H9 (cell line): ENCODE data around the gene ITGA2. TPM values are rescaled to one million over a fixed set of nuclear protein-coding genes. Genes with fewer than 3 reads are reported as not detected.

Source experiments
- DNase-seq: peaks from one replicate; pipeline ENCODE4 v3.0.0-alpha.2; 2017
- H2AFZ ChIP-seq: one replicate; pipeline ENCODE4 v1.6.1; 2013; ENCODE audit warnings: mild to moderate bottlenecking, low read length, control low read depth, moderate library complexity
- H2AK5ac ChIP-seq: 2 replicates; pipeline ENCODE4 v1.6.1; 2013; ENCODE audit warnings: low read length, control low read depth, mixed read lengths; ENCODE audit not compliant: insufficient read length
- H2BK120ac ChIP-seq: one replicate; pipeline ENCODE4 v1.6.1; 2013; ENCODE audit warnings: low read depth, mild to moderate bottlenecking, low read length, control low read depth, inconsistent platforms; ENCODE audit not compliant: poor library complexity, severe bottlenecking
- H2BK12ac ChIP-seq: 2 replicates; pipeline ENCODE4 v1.6.1; 2013; ENCODE audit warnings: low read length, control low read depth, mixed read lengths, low read depth; ENCODE audit not compliant: insufficient read length
- H2BK15ac ChIP-seq: 2 replicates; pipeline ENCODE4 v1.6.1; 2013; ENCODE audit warnings: low read depth, low read length, control low read depth
- H2BK20ac ChIP-seq: one replicate; pipeline ENCODE4 v1.6.1; 2013; ENCODE audit warnings: low read depth, mild to moderate bottlenecking, low read length, control low read depth, inconsistent platforms; ENCODE audit not compliant: poor library complexity, severe bottlenecking
- H2BK5ac ChIP-seq: 2 replicates; pipeline ENCODE4 v1.6.1; 2013; ENCODE audit warnings: low read length, control low read depth, mixed read lengths; ENCODE audit not compliant: insufficient read length
- H3K14ac ChIP-seq: 2 replicates; pipeline ENCODE4 v1.6.1; 2013; ENCODE audit warnings: low read length, control low read depth; ENCODE audit not compliant: insufficient read depth
- H3K18ac ChIP-seq: 2 replicates; pipeline ENCODE4 v1.6.1; 2013; ENCODE audit warnings: low read depth, mild to moderate bottlenecking, mixed read lengths, low read length, control low read depth; ENCODE audit not compliant: insufficient read length
- H3K23ac ChIP-seq: 2 replicates; pipeline ENCODE4 v1.6.1; 2013; ENCODE audit warnings: low read length, control low read depth, mixed read lengths, low read depth; ENCODE audit not compliant: insufficient read length
- H3K23me2 ChIP-seq: 2 replicates; pipeline ENCODE4 v1.6.1; 2013; ENCODE audit warnings: low read depth, mild to moderate bottlenecking, mixed read lengths, low read length, control low read depth; ENCODE audit not compliant: insufficient read length, poor library complexity, severe bottlenecking
- H3K27ac ChIP-seq: 2 replicates; pipeline ENCODE4 v1.5.1; 2013; ENCODE audit warnings: low read length, control low read depth, mixed read lengths, low read depth; ENCODE audit not compliant: insufficient read length
- H3K27me3 ChIP-seq: 2 replicates; pipeline ENCODE4 v1.6.1; 2013; ENCODE audit warnings: low read length, control low read depth, inconsistent platforms; ENCODE audit not compliant: insufficient read depth
- H3K4ac ChIP-seq: 2 replicates; pipeline ENCODE4 v1.6.1; 2013; ENCODE audit warnings: low read depth, mild to moderate bottlenecking, control low read depth, inconsistent platforms, low read length, moderate library complexity
- H3K4me1 ChIP-seq: 2 replicates; pipeline ENCODE4 v1.6.1; 2013; ENCODE audit warnings: low read length, control low read depth, inconsistent platforms; ENCODE audit not compliant: insufficient read depth
- H3K4me2 ChIP-seq: 2 replicates; pipeline ENCODE4 v1.6.1; 2013; ENCODE audit warnings: low read length, control low read depth, mixed read lengths; ENCODE audit not compliant: insufficient read length, insufficient read depth
- H3K56ac ChIP-seq: 2 replicates; pipeline ENCODE4 v1.6.1; 2013; ENCODE audit warnings: low read depth, mild to moderate bottlenecking, mixed read lengths, low read length, control low read depth; ENCODE audit not compliant: insufficient read length
- H3K79me1 ChIP-seq: 2 replicates; pipeline ENCODE4 v1.6.1; 2013; ENCODE audit warnings: low read depth, mild to moderate bottlenecking, moderate library complexity, low read length, control low read depth, inconsistent platforms; ENCODE audit not compliant: insufficient read depth, poor library complexity, severe bottlenecking
- H3K79me2 ChIP-seq: 2 replicates; pipeline ENCODE4 v1.6.1; 2013; ENCODE audit warnings: low read length, control low read depth, inconsistent platforms; ENCODE audit not compliant: insufficient read depth
- H3K9ac ChIP-seq: 2 replicates; pipeline ENCODE4 v1.6.1; 2013; ENCODE audit warnings: low read length, control low read depth, mixed read lengths; ENCODE audit not compliant: insufficient read length; ENCODE audit errors: extremely low read depth
- H3K9me3 ChIP-seq: one replicate; pipeline ENCODE4 v1.6.1; 2013; ENCODE audit warnings: low read depth, low read length, inconsistent platforms; ENCODE audit not compliant: control insufficient read depth
- H3T11ph ChIP-seq: one replicate; pipeline ENCODE4 v1.6.1; 2013; ENCODE audit warnings: mild to moderate bottlenecking, low read length, control low read depth, inconsistent platforms
- H4K20me1 ChIP-seq: one replicate; pipeline ENCODE4 v1.6.1; 2013; ENCODE audit not compliant: control insufficient read depth, insufficient read length, insufficient read depth
- H4K5ac ChIP-seq: 2 replicates; pipeline ENCODE4 v1.6.1; 2013; ENCODE audit warnings: low read depth, mild to moderate bottlenecking, mixed read lengths, low read length, control low read depth; ENCODE audit not compliant: insufficient read length
- H4K8ac ChIP-seq: replicated peaks from 2 replicates; pipeline ENCODE4 v1.6.1; 2013; ENCODE audit warnings: low read length, control low read depth, mixed read lengths, low read depth; ENCODE audit not compliant: insufficient read length
- H4K91ac ChIP-seq: 2 replicates; pipeline ENCODE4 v1.6.1; 2013; ENCODE audit warnings: low read depth, mild to moderate bottlenecking, moderate library complexity, mixed read lengths, low read length, control low read depth; ENCODE audit not compliant: insufficient read length
- H3K27ac Mint-ChIP-seq, 3 experiments: 2 replicates in 2 of 3; 3 replicates in 1 of 3; pipeline ENCODE4 v1.8.0; 2020 to 2021; ENCODE audit warnings: mixed read lengths in 3 of 3, mild to moderate bottlenecking in 1 of 3, moderate library complexity in 1 of 3
- H3K27me3 Mint-ChIP-seq: 2 replicates; pipeline ENCODE4 v1.8.0; 2021; ENCODE audit warnings: low read depth, mild to moderate bottlenecking, moderate library complexity, mixed read lengths
- H3K36me3 Mint-ChIP-seq, 3 experiments: 2 replicates in 2 of 3; 3 replicates in 1 of 3; pipeline ENCODE4 v1.8.0; 2020 to 2021; ENCODE audit warnings: low read depth in 3 of 3, mixed read lengths in 3 of 3; ENCODE audit not compliant: insufficient read depth in 1 of 3
- H3K4me1 Mint-ChIP-seq, 2 experiments: 2 replicates each; pipeline ENCODE4 v1.8.0; 2020; ENCODE audit warnings: mixed read lengths in 2 of 2
- H3K4me3 Mint-ChIP-seq, 2 experiments: 2 replicates in 1 of 2; 3 replicates in 1 of 2; pipeline ENCODE4 v1.8.0; 2020 to 2021; ENCODE audit warnings: mild to moderate bottlenecking in 2 of 2, mixed read lengths in 2 of 2, moderate library complexity in 1 of 2
- H3K9me3 Mint-ChIP-seq, 2 experiments: 2 replicates in 1 of 2; 3 replicates in 1 of 2; pipeline ENCODE4 v1.8.0; 2020; ENCODE audit warnings: mild to moderate bottlenecking in 2 of 2, mixed read lengths in 2 of 2, moderate library complexity in 1 of 2
- CTCF ChIP-seq: fragments of 200-600 bp; sonication (generic); conservative IDR thresholded peaks from 3 replicates; pipeline ENCODE4 v1.8.0; 2021; ENCODE audit warnings: antibody characterized with exemption, mild to moderate bottlenecking
- WGBS: extraction: QIAGEN DNeasy Blood & Tissue Kit; methylation state at CpG from one replicate; pipeline ENCODE4 v1.1.7; 2013; ENCODE audit warnings: missing lambda C conversion rate, low lambda C conversion rate, mixed read lengths; ENCODE audit not compliant: insufficient read length; ENCODE audit errors: extremely low coverage; 5-methylcytosine and 5-hydroxymethylcytosine counted together
- total RNA-seq: library from RNA; stranded (reverse); gene quantifications from 2 replicates; pipeline ENCODE4 v1.2.1, GENCODE V29; 2021

Gene ITGA2
- total RNA-seq, 1 experiment from 2014 or later, result 3.0 TPM

GRCh38 chr5:53002491-53002890 is 13.3 kb downstream of the ITGA2 start:
- Histone ChIP-seq H3K79me2 (no peaks in the 10 kb centered on the region; the same call in 1 of the 2 replicates), H3K18ac (no peak overlapping the region), H3K23me2 (no peaks in the 10 kb centered on the region), H2BK120ac (no peak overlapping the region), H3K4me1 (no peaks in the 10 kb centered on the region), H4K91ac (no peak overlapping the region), H3T11ph (no peak overlapping the region), H3K9me3 (no peaks in the 10 kb centered on the region), H3K9ac (no peak overlapping the region), H3K4ac (no peak overlapping the region), H2AK5ac (no peak overlapping the region), H3K79me1 (no peaks in the 10 kb centered on the region), H3K27ac (no peak overlapping the region), H2AFZ (no peak overlapping the region), H3K23ac (no peak overlapping the region), H4K5ac (no peak overlapping the region), H2BK20ac (no peak overlapping the region), H4K20me1 (no peaks in the 10 kb centered on the region), H2BK5ac (no peak overlapping the region), H2BK12ac (no peak overlapping the region), H3K27me3 (no peaks in the 10 kb centered on the region), H3K4me2 (no peak overlapping the region), H3K14ac (no peak overlapping the region), H2BK15ac (no peak overlapping the region), H3K56ac (no peak overlapping the region), H4K8ac (no peak overlapping the region)
- no peak for DNase-seq
- WGBS, result no CpG with 5 or more reads among the region's 1 CpG
- Mint-ChIP-seq H3K27me3 (no peaks in the 10 kb centered on the region), H3K9me3 (no peaks in the 10 kb centered on the region), H3K36me3 (no peaks in the 10 kb centered on the region; a peak in 1 of 7 replicates), H3K4me3 (no peak overlapping the region), H3K27ac (no peak overlapping the region), H3K4me1 (no peaks in the 10 kb centered on the region)
- TF ChIP-seq CTCF, result no peak
